Natural killer cell (primary cell): ENCODE measurements around the gene SHF. TPM values are rescaled to one million over a fixed set of nuclear protein-coding genes. Genes with fewer than 3 reads are reported as not detected.

Experiments used
- ATAC-seq, 3 donors: fragments of 150-1000 bp in 2 of 3; fragments of 200-7000 bp in 1 of 3; cut with Tn5 transposase; 1 replicate in 1 of 3; 2 replicates in 2 of 3; pipeline ENCODE4 v1.10.0; 2021; ENCODE audit warnings: mild to moderate bottlenecking in 2 of 3, moderate library complexity in 2 of 3
- DNase-seq, 2 donors: peaks; one replicate each; pipeline versions ENCODE4 v3.0.0 to v3.0.0-alpha.2; 2013 to 2021; ENCODE audit warnings: mixed read lengths in 1 of 2
- H3K27ac ChIP-seq: one replicate; pipeline ENCODE4 v1.5.1; 2013; ENCODE audit warnings: mild to moderate bottlenecking, low read length
- H3K27me3 ChIP-seq: one replicate; pipeline ENCODE4 v1.6.1; 2013; ENCODE audit warnings: low read length; ENCODE audit not compliant: control insufficient read depth, insufficient read depth
- H3K36me3 ChIP-seq: one replicate; pipeline ENCODE4 v1.6.1; 2013; ENCODE audit warnings: low read length; ENCODE audit not compliant: control insufficient read depth, insufficient read depth
- H3K4me1 ChIP-seq: one replicate; pipeline ENCODE4 v1.6.1; 2013; ENCODE audit warnings: low read length; ENCODE audit not compliant: control insufficient read depth, insufficient read depth
- H3K4me3 ChIP-seq: one replicate; pipeline ENCODE4 v1.5.1; 2013; ENCODE audit warnings: low read length
- H3K9me3 ChIP-seq: one replicate; pipeline ENCODE4 v1.6.1; 2013; ENCODE audit warnings: low read length; ENCODE audit not compliant: control insufficient read depth, insufficient read depth
- H3K27ac Mint-ChIP-seq, 2 donors: one replicate each; pipeline ENCODE4 v1.8.0; 2022; ENCODE audit warnings: mild to moderate bottlenecking in 2 of 2, mixed read lengths in 2 of 2, moderate library complexity in 1 of 2
- H3K27me3 Mint-ChIP-seq, 2 donors: one replicate each; pipeline ENCODE4 v1.8.0; 2022; ENCODE audit warnings: low read depth in 2 of 2, mixed read lengths in 2 of 2
- H3K36me3 Mint-ChIP-seq: one replicate; pipeline ENCODE4 v1.8.0; 2022; ENCODE audit warnings: mixed read lengths
- H3K4me1 Mint-ChIP-seq, 2 donors: one replicate each; pipeline ENCODE4 v1.8.0; 2022; ENCODE audit warnings: mixed read lengths in 2 of 2
- H3K4me3 Mint-ChIP-seq: one replicate; pipeline ENCODE4 v1.8.0; 2022; ENCODE audit warnings: mild to moderate bottlenecking, moderate library complexity, mixed read lengths
- H3K9me3 Mint-ChIP-seq, 2 donors: one replicate each; pipeline ENCODE4 v1.8.0; 2022; ENCODE audit warnings: mixed read lengths in 2 of 2
- CTCF ChIP-seq: fragments of 200-600 bp; IDR thresholded peaks from one replicate; pipeline ENCODE4 v1.8.0; 2022; ENCODE audit warnings: antibody characterized with exemption
- WGBS: methylation state at CpG from one replicate; pipeline ENCODE4 v1.1.7; 2013; ENCODE audit warnings: missing lambda C conversion rate; ENCODE audit not compliant: insufficient coverage; 5-methylcytosine and 5-hydroxymethylcytosine counted together
- intact Hi-C: fragments of 100-400 bp; cut with micrococcal nuclease; formaldehyde crosslinking; loops from one replicate; pipeline ENCODE4 v1.14.2; 2022
- total RNA-seq, 4 donors: library from RNA; stranded (reverse); fragments of 120-200 nt in 1 of 4; gene quantifications; one replicate each; pipeline versions ENCODE4 v1.2.3 to v1.2.4, GENCODE V29; 2013 to 2022

The SHF gene
- total RNA-seq, 3 donors from 2014 or later (not counting 1 experiment from before 2014, with no cell fraction given), result 0.94 to 2.4 (median 1.7) TPM

GRCh38 chr15:45187578-45187893, 230 bp downstream of the SHF start:
- Histone ChIP-seq H3K27ac (no peak overlapping the region), H3K27me3 (peaks cover 15% of the 10 kb centered on the region), H3K4me3 (no peak overlapping the region), H3K36me3 (no peaks in the 10 kb centered on the region), H3K4me1 (peaks cover 15% of the 10 kb centered on the region), H3K9me3 (no peaks in the 10 kb centered on the region)
- Mint-ChIP-seq H3K27ac (no peak overlapping the region), H3K4me3 (no peak overlapping the region), H3K36me3 (no peaks in the 10 kb centered on the region), H3K9me3 (no peaks in the 10 kb centered on the region), H3K4me1 (peaks cover 14 to 25% of the 10 kb centered on the region in 2 donors), H3K27me3 (peaks cover 26 to 32% of the 10 kb centered on the region in 2 donors)
- ATAC-seq, result peak in 2 of 3 donors; percentile 23 to 37
- WGBS, result under 1% methylated on average over 43 of the region's 43 CpGs
- intact Hi-C loops, result no loop called here
- no peak for DNase-seq
- TF ChIP-seq CTCF, result no peak

GRCh38 chr15:45186771-45187577, 792 bp downstream of the SHF start:
- Mint-ChIP-seq H3K27ac (peak overlapping the region; percentile 53 to 71), H3K27me3 (peaks cover 26 to 32% of the 10 kb centered on the region in 2 donors), H3K4me3 (peak overlapping the region; percentile 88), H3K9me3 (no peaks in the 10 kb centered on the region), H3K36me3 (no peaks in the 10 kb centered on the region), H3K4me1 (peaks cover 17 to 26% of the 10 kb centered on the region in 2 donors)
- H3K27ac ChIP-seq, result no peak overlapping the region
- no peaks in the 10 kb centered on the region for H3K9me3 ChIP-seq
- H3K4me3 ChIP-seq, result no peak overlapping the region
- peaks cover 16% of the 10 kb centered on the region for H3K4me1 ChIP-seq
- no peaks in the 10 kb centered on the region for H3K36me3 ChIP-seq
- 24% methylated on average over 42 of the region's 42 CpGs for WGBS
- no peak for TF ChIP-seq CTCF
- H3K27me3 ChIP-seq, result peaks cover 15% of the 10 kb centered on the region
- peak in 1 of 3 donors; percentile 18 for ATAC-seq
- DNase-seq, result peak in 1 of 2 donors; percentile 9
- intact Hi-C loops, result no loop called here

- intact Hi-C loops, result no loop called here
- TF ChIP-seq CTCF, result no peak
- no peaks in the 10 kb centered on the region for H3K36me3 Mint-ChIP-seq
- Histone ChIP-seq H3K27me3 (peaks cover 15% of the 10 kb centered on the region), H3K9me3 (no peaks in the 10 kb centered on the region), H3K4me1 (peaks cover 23% of the 10 kb centered on the region), H3K4me3 (no peak overlapping the region), H3K27ac (no peak overlapping the region), H3K36me3 (no peaks in the 10 kb centered on the region)
- no peak for DNase-seq
- peaks cover 26 to 32% of the 10 kb centered on the region in 2 donors for H3K27me3 Mint-ChIP-seq
- no peaks in the 10 kb centered on the region for H3K9me3 Mint-ChIP-seq
- H3K27ac Mint-ChIP-seq, result peak overlapping the region; percentile 53 to 71
- H3K4me1 Mint-ChIP-seq, result peaks cover 24 to 34% of the 10 kb centered on the region in 2 donors
- WGBS, result 89% methylated on average over 8 of the region's 8 CpGs
- no peak for ATAC-seq
- H3K4me3 Mint-ChIP-seq, result peak overlapping the region; percentile 88
These were observed 1.6 kb downstream of the SHF start for GRCh38 chr15:45185903-45186770.
